IPS-18c (cell line): ENCODE data around the gene PCBP3.

Source experiments
- H3K4me3 ChIP-seq: 2 replicates; pipeline ENCODE4 v1.7.0; 2013; ENCODE audit warnings: low read depth, mild to moderate bottlenecking, low read length, moderate library complexity; ENCODE audit not compliant: insufficient read depth
- H3K9me3 ChIP-seq: one replicate; pipeline ENCODE4 v1.6.1; 2013; ENCODE audit warnings: mild to moderate bottlenecking, low read length, moderate library complexity; ENCODE audit not compliant: control insufficient read depth, insufficient read depth

PCBP3 gene

GRCh38 chr21:45748593-45748992, 105.1 kb downstream of the PCBP3 start:
- H3K9me3 ChIP-seq = no peaks in the 10 kb centered on the region
- H3K4me3 ChIP-seq = no peak overlapping the region

- H3K9me3 ChIP-seq = no peaks in the 10 kb centered on the region
- no peak overlapping the region for H3K4me3 ChIP-seq
Observed at GRCh38 chr21:45749974-45750373, 106.4 kb downstream of the PCBP3 start.

- no peaks in the 10 kb centered on the region for H3K9me3 ChIP-seq
- H3K4me3 ChIP-seq = no peak overlapping the region
Observed at GRCh38 chr21:45750936-45751335, 107.4 kb downstream of the PCBP3 start.

- Histone ChIP-seq H3K4me3 (no peak overlapping the region), H3K9me3 (no peaks in the 10 kb centered on the region)
Observed at GRCh38 chr21:45753445-45753844, 109.9 kb downstream of the PCBP3 start.

GRCh38 chr21:45756029-45756428, 112.5 kb downstream of the PCBP3 start:
- Histone ChIP-seq H3K9me3 (no peaks in the 10 kb centered on the region), H3K4me3 (no peak overlapping the region)

GRCh38 chr21:45756669-45757068, 113.1 kb downstream of the PCBP3 start:
- no peak overlapping the region for H3K4me3 ChIP-seq
- H3K9me3 ChIP-seq = no peaks in the 10 kb centered on the region

- no peaks in the 10 kb centered on the region for H3K9me3 ChIP-seq
- no peak overlapping the region; the same call in 1 of the 2 replicates for H3K4me3 ChIP-seq
Observed at GRCh38 chr21:45761704-45762103, 118.2 kb downstream of the PCBP3 start.

GRCh38 chr21:45763074-45763473, 119.5 kb downstream of the PCBP3 start:
- Histone ChIP-seq H3K4me3 (no peak overlapping the region), H3K9me3 (no peaks in the 10 kb centered on the region)

- H3K4me3 ChIP-seq = no peak overlapping the region
- H3K9me3 ChIP-seq = no peaks in the 10 kb centered on the region
Observed at GRCh38 chr21:45763506-45763905, 120.0 kb downstream of the PCBP3 start.

- Histone ChIP-seq H3K4me3 (no peak overlapping the region), H3K9me3 (no peaks in the 10 kb centered on the region)
Observed at GRCh38 chr21:45764792-45765191, 121.3 kb downstream of the PCBP3 start.

- Histone ChIP-seq H3K9me3 (no peaks in the 10 kb centered on the region), H3K4me3 (no peak overlapping the region)
Observed at GRCh38 chr21:45765375-45765774, 121.8 kb downstream of the PCBP3 start.

GRCh38 chr21:45766055-45766454, 122.5 kb downstream of the PCBP3 start:
- H3K4me3 ChIP-seq = no peak overlapping the region
- no peaks in the 10 kb centered on the region for H3K9me3 ChIP-seq

GRCh38 chr21:45766501-45766900, 123.0 kb downstream of the PCBP3 start:
- no peaks in the 10 kb centered on the region for H3K9me3 ChIP-seq
- H3K4me3 ChIP-seq = no peak overlapping the region

GRCh38 chr21:45767071-45768006, 123.8 kb downstream of the PCBP3 start:
- Histone ChIP-seq H3K9me3 (no peaks in the 10 kb centered on the region), H3K4me3 (no peak overlapping the region)

GRCh38 chr21:45768011-45768739, 124.7 kb downstream of the PCBP3 start:
- no peak overlapping the region for H3K4me3 ChIP-seq

GRCh38 chr21:45768740-45769048, 125.2 kb downstream of the PCBP3 start:
- no peak overlapping the region for H3K4me3 ChIP-seq
- no peaks in the 10 kb centered on the region for H3K9me3 ChIP-seq

More at GRCh38 chr21:45768011-45768739, 124.7 kb downstream of the PCBP3 start:
- H3K9me3 ChIP-seq = no peaks in the 10 kb centered on the region

- Histone ChIP-seq H3K4me3 (no peak overlapping the region), H3K9me3 (no peaks in the 10 kb centered on the region)
Observed at GRCh38 chr21:45769294-45769693, 125.8 kb downstream of the PCBP3 start.

- no peaks in the 10 kb centered on the region for H3K9me3 ChIP-seq
Observed at GRCh38 chr21:45769896-45770295, 126.4 kb downstream of the PCBP3 start.

More at GRCh38 chr21:45769896-45770295, 126.4 kb downstream of the PCBP3 start:
- H3K4me3 ChIP-seq = no peak overlapping the region
